ENCODE measurements around the gene C5AR2. TPM values are rescaled to one million over a fixed set of nuclear protein-coding genes. Genes with fewer than 3 reads are reported as not detected.

C5AR2 gene
- total and polyA plus RNA-seq, 2 experiments from 2014 or later = 0.28 TPM; not detected in 1

DNA sequence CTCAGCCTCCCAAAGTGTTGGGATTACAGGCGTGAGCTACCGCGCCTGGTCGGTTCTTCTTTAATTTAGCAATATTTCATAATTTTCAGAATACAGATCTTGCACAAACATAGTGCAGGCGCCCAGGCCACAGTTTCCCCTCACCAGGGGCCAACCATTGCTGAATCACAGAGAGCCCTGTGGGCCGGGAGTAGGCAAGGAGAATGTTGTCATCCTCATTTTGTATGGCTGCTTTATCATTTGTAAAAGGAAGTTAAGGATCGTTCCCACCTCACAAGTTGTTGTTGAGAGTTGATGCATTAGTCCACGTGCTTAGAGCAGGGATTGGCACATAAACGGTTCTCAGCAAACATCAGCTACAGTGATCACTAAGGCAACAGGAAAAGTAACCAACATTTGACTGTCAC is 57.2 kb downstream of the C5AR2 start:
- no peaks in the 10 kb centered on the region for H3K79me2 ChIP-seq (replicated peaks; ENCODE audit: insufficient read depth)
- H3K27me3 ChIP-seq (ENCODE audit: insufficient read depth) = no peaks in the 10 kb centered on the region
- no peak overlapping the region for H3K27ac Mint-ChIP-seq

More for the DNA sequence above, 57.2 kb downstream of the C5AR2 start:
- ATAC-seq = no peak
- peaks cover 15% of the 10 kb centered on the region for H3K4me1 Mint-ChIP-seq
- Histone ChIP-seq H2AFZ (no peak overlapping the region), H3K36me3 (ENCODE audit: insufficient read depth) (no peaks in the 10 kb centered on the region), H3K4me2 (no peak overlapping the region), H3K4me1 (ENCODE audit: insufficient read depth) (peaks cover 6% of the 10 kb centered on the region; the same call in 1 of the 2 replicates), H3K4me3 (no peak overlapping the region), H3K27ac (ENCODE audit: low read depth) (no peak overlapping the region), H3F3A (replicated peaks; ENCODE audit: low read depth) (peaks cover 11% of the 10 kb centered on the region; the same call in 1 of the 2 replicates), H3K9me2 (ENCODE audit: insufficient read depth) (no peaks in the 10 kb centered on the region), H4K20me1 (replicated peaks; ENCODE audit: insufficient read depth) (no peaks in the 10 kb centered on the region)
- H3K4me3 Mint-ChIP-seq = no peak overlapping the region
- peaks cover 31% of the 10 kb centered on the region for H3K27me3 Mint-ChIP-seq (ENCODE audit: insufficient read depth, low read depth, poor library complexity)
- peaks cover 27% of the 10 kb centered on the region for H3K36me3 Mint-ChIP-seq (ENCODE audit: low read depth)
- TF ChIP-seq, protein P1, sequence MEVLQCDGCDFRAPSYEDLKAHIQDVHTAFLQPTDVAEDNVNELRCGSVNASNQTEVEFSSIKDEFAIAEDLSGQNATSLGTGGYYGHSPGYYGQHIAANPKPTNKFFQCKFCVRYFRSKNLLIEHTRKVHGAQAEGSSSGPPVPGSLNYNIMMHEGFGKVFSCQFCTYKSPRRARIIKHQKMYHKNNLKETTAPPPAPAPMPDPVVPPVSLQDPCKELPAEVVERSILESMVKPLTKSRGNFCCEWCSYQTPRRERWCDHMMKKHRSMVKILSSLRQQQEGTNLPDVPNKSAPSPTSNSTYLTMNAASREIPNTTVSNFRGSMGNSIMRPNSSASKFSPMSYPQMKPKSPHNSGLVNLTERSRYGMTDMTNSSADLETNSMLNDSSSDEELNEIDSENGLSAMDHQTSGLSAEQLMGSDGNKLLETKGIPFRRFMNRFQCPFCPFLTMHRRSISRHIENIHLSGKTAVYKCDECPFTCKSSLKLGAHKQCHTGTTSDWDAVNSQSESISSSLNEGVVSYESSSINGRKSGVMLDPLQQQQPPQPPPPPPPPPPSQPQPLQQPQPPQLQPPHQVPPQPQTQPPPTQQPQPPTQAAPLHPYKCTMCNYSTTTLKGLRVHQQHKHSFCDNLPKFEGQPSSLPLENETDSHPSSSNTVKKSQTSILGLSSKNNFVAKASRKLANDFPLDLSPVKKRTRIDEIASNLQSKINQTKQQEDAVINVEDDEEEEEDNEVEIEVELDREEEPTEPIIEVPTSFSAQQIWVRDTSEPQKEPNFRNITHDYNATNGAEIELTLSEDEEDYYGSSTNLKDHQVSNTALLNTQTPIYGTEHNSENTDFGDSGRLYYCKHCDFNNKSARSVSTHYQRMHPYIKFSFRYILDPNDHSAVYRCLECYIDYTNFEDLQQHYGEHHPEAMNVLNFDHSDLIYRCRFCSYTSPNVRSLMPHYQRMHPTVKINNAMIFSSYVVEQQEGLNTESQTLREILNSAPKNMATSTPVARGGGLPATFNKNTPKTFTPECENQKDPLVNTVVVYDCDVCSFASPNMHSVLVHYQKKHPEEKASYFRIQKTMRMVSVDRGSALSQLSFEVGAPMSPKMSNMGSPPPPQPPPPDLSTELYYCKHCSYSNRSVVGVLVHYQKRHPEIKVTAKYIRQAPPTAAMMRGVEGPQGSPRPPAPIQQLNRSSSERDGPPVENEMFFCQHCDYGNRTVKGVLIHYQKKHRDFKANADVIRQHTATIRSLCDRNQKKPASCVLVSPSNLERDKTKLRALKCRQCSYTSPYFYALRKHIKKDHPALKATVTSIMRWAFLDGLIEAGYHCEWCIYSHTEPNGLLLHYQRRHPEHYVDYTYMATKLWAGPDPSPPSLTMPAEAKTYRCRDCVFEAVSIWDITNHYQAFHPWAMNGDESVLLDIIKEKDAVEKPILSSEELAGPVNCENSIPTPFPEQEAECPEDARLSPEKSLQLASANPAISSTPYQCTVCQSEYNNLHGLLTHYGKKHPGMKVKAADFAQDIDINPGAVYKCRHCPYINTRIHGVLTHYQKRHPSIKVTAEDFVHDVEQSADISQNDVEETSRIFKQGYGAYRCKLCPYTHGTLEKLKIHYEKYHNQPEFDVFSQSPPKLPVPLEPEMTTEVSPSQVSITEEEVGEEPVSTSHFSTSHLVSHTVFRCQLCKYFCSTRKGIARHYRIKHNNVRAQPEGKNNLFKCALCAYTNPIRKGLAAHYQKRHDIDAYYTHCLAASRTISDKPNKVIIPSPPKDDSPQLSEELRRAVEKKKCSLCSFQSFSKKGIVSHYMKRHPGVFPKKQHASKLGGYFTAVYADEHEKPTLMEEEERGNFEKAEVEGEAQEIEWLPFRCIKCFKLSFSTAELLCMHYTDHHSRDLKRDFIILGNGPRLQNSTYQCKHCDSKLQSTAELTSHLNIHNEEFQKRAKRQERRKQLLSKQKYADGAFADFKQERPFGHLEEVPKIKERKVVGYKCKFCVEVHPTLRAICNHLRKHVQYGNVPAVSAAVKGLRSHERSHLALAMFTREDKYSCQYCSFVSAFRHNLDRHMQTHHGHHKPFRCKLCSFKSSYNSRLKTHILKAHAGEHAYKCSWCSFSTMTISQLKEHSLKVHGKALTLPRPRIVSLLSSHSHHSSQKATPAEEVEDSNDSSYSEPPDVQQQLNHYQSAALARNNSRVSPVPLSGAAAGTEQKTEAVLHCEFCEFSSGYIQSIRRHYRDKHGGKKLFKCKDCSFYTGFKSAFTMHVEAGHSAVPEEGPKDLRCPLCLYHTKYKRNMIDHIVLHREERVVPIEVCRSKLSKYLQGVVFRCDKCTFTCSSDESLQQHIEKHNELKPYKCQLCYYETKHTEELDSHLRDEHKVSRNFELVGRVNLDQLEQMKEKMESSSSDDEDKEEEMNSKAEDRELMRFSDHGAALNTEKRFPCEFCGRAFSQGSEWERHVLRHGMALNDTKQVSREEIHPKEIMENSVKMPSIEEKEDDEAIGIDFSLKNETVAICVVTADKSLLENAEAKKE (CRISPR knock-in tag; IDR thresholded peaks at IDR 0.05) = no peak
- no peak for TF ChIP-seq NANOG (IDR thresholded peaks at IDR 0.05; ENCODE audit: borderline replicate concordance)
- no peak for TF ChIP-seq ZNF331 (CRISPR knock-in tag; IDR thresholded peaks at IDR 0.05; ENCODE audit: low read depth)
- TF ChIP-seq, protein P2, sequence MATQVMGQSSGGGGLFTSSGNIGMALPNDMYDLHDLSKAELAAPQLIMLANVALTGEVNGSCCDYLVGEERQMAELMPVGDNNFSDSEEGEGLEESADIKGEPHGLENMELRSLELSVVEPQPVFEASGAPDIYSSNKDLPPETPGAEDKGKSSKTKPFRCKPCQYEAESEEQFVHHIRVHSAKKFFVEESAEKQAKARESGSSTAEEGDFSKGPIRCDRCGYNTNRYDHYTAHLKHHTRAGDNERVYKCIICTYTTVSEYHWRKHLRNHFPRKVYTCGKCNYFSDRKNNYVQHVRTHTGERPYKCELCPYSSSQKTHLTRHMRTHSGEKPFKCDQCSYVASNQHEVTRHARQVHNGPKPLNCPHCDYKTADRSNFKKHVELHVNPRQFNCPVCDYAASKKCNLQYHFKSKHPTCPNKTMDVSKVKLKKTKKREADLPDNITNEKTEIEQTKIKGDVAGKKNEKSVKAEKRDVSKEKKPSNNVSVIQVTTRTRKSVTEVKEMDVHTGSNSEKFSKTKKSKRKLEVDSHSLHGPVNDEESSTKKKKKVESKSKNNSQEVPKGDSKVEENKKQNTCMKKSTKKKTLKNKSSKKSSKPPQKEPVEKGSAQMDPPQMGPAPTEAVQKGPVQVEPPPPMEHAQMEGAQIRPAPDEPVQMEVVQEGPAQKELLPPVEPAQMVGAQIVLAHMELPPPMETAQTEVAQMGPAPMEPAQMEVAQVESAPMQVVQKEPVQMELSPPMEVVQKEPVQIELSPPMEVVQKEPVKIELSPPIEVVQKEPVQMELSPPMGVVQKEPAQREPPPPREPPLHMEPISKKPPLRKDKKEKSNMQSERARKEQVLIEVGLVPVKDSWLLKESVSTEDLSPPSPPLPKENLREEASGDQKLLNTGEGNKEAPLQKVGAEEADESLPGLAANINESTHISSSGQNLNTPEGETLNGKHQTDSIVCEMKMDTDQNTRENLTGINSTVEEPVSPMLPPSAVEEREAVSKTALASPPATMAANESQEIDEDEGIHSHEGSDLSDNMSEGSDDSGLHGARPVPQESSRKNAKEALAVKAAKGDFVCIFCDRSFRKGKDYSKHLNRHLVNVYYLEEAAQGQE (IDR thresholded peaks at IDR 0.05; ENCODE audit: unreplicated experiment) = no peak
- TF ChIP-seq STAT1 (IDR thresholded peaks at IDR 0.05; ENCODE audit: unreplicated experiment) = no peak
- no peak for TF ChIP-seq EZH2 (IDR thresholded peaks at IDR 0.05; ENCODE audit: low read depth, unreplicated experiment)
- no peak for TF ChIP-seq JUNB (IDR thresholded peaks at IDR 0.05; ENCODE audit: unreplicated experiment)
- TF ChIP-seq EZH2phosphoT487 (IDR thresholded peaks at IDR 0.05; ENCODE audit: unreplicated experiment) = no peak
- TF ChIP-seq ETS1 (IDR thresholded peaks at IDR 0.05) = no peak
- TF ChIP-seq ZNF114 (CRISPR knock-in tag; IDR thresholded peaks at IDR 0.05) = no peak
- TF ChIP-seq CREB1 (CRISPR knock-in tag; IDR thresholded peaks at IDR 0.05; ENCODE audit: low read depth) = no peak
- TF ChIP-seq POLR2AphosphoS5 (IDR thresholded peaks at IDR 0.05; ENCODE audit: low read depth) = no peak
- no peak for TF ChIP-seq CTCF (conservative IDR thresholded peaks at IDR 0.05; ENCODE audit: low read depth in 2 of 2)
- DNase-seq (ENCODE audit: low spot score) = no peak
- peaks cover 30% of the 10 kb centered on the region for H3K9me3 Mint-ChIP-seq

All from GM23338 (cell line).